Measurements from ENCODE around the gene ARID1B. TPM values are rescaled to one million over a fixed set of nuclear protein-coding genes. Genes with fewer than 3 reads are reported as not detected.

ARID1B gene
- total RNA-seq, 4 donors from 2014 or later: 25.2 to 103 (median 59.5) TPM

GRCh38 chr6:157251586-157252247, 474.5 kb downstream of the ARID1B start:
- no peak for DNase-seq
- peaks cover 0 to 3% (median 0%) of the 10 kb centered on the region in 3 donors for H3K9me3 ChIP-seq
- no peaks in the 10 kb centered on the region for H3K4me1 ChIP-seq
- WGBS, 2 donors: 82 to 89% methylated on average over 8 of the region's 8 CpGs
- H3K27ac ChIP-seq: no peak overlapping the region
- no peaks in the 10 kb centered on the region for H3K36me3 ChIP-seq
- TF ChIP-seq POLR2A (IDR thresholded peaks at IDR 0.05) (no peak), CTCF (IDR thresholded peaks at IDR 0.05) (no peak)
- no peaks in the 10 kb centered on the region for H3K27me3 ChIP-seq
- intact Hi-C loops (cut with DNase I): no loop called here
- H3K4me3 ChIP-seq: no peak overlapping the region

GRCh38 chr6:157253017-157253416, 475.8 kb downstream of the ARID1B start:
- no peak overlapping the region for H3K27ac ChIP-seq
- no peak for DNase-seq

GRCh38 chr6:157253699-157254098, 476.5 kb downstream of the ARID1B start:
- DNase-seq: no peak
- no peaks in the 10 kb centered on the region for H3K9me3 ChIP-seq

More at GRCh38 chr6:157253017-157253416, 475.8 kb downstream of the ARID1B start:
- Histone ChIP-seq H3K36me3 (no peaks in the 10 kb centered on the region), H3K9me3 (peaks cover 0 to 3% (median 0%) of the 10 kb centered on the region in 3 donors), H3K27me3 (no peaks in the 10 kb centered on the region), H3K4me1 (no peaks in the 10 kb centered on the region), H3K4me3 (no peak overlapping the region)
- 78 to 80% methylated on average over 4 to 7 of the region's 7 CpGs for WGBS, 2 donors
- TF ChIP-seq POLR2A (IDR thresholded peaks at IDR 0.05) (no peak), CTCF (IDR thresholded peaks at IDR 0.05) (no peak)
- intact Hi-C loops (cut with DNase I): no loop called here

GRCh38 chr6:157254538-157254937, 477.4 kb downstream of the ARID1B start:
- Histone ChIP-seq H3K9me3 (no peaks in the 10 kb centered on the region), H3K27me3 (no peaks in the 10 kb centered on the region), H3K36me3 (no peaks in the 10 kb centered on the region), H3K4me1 (peaks cover 0 to 13% (median 0%) of the 10 kb centered on the region in 3 donors), H3K4me3 (no peak overlapping the region), H3K27ac (no peak overlapping the region)
- TF ChIP-seq POLR2A (IDR thresholded peaks at IDR 0.05) (no peak), CTCF (IDR thresholded peaks at IDR 0.05) (no peak)
- 80 to 96% methylated on average over 3 of the region's 3 CpGs for WGBS, 2 donors
- no peak for DNase-seq
- intact Hi-C loops (cut with DNase I): no loop called here

More at GRCh38 chr6:157253699-157254098, 476.5 kb downstream of the ARID1B start:
- intact Hi-C loops (cut with DNase I): no loop called here
- H3K4me3 ChIP-seq: no peak overlapping the region
- H3K4me1 ChIP-seq: peaks cover 0 to 6% (median 0%) of the 10 kb centered on the region in 3 donors
- TF ChIP-seq POLR2A (IDR thresholded peaks at IDR 0.05) (no peak), CTCF (IDR thresholded peaks at IDR 0.05) (no peak)
- 74 to 81% methylated on average over 7 of the region's 7 CpGs for WGBS, 2 donors
- no peak overlapping the region for H3K27ac ChIP-seq
- no peaks in the 10 kb centered on the region for H3K36me3 ChIP-seq
- H3K27me3 ChIP-seq: no peaks in the 10 kb centered on the region

GRCh38 chr6:157255079-157255478, 477.9 kb downstream of the ARID1B start:
- no peak for DNase-seq
- 100% methylated on average over 1 to 2 of the region's 3 CpGs for WGBS, 2 donors

More at GRCh38 chr6:157255079-157255478, 477.9 kb downstream of the ARID1B start:
- Histone ChIP-seq H3K27ac (no peak overlapping the region), H3K36me3 (no peaks in the 10 kb centered on the region), H3K9me3 (no peaks in the 10 kb centered on the region), H3K4me3 (no peak overlapping the region), H3K4me1 (peaks cover 0 to 19% (median 0%) of the 10 kb centered on the region in 3 donors), H3K27me3 (no peaks in the 10 kb centered on the region)
- no peak for TF ChIP-seq POLR2A (IDR thresholded peaks at IDR 0.05)
- no peak for TF ChIP-seq CTCF (IDR thresholded peaks at IDR 0.05)
- intact Hi-C loops (cut with DNase I): no loop called here
